ENCODE results near the gene FRMD7.

FRMD7 gene

DNA sequence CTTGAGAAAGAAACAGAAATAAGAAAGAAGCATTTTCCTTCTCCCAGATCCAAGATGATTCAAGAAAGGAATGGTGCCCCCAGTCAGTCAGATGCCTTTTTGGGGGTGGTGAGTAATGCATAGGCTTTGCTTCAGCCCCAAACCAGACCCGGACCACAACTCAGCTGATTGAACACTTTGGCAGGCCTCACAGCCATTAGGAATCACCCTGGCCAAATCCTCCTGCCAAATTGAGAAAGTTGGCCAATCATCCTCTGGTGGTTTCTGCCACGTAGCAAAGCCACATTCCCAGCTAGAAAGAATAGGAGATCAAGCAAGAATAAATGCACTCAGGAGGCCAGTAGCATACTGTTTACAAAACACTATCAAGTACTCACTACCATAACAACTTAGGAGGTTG is 33.7 kb downstream of the FRMD7 start:
- Histone ChIP-seq H3K36me3 (ENCODE audit: insufficient read depth) (no peaks in the 10 kb centered on the region), H3K79me2 (ENCODE audit: insufficient read depth, low read depth) (no peaks in the 10 kb centered on the region), H3K27ac (no peak overlapping the region), H4K20me1 (ENCODE audit: insufficient read depth) (no peaks in the 10 kb centered on the region), H3K4me1 (ENCODE audit: low read depth, poor library complexity, severe bottlenecking) (no peaks in the 10 kb centered on the region), H3K9ac (no peak overlapping the region), H3K27me3 (ENCODE audit: insufficient read depth, low read depth) (no peaks in the 10 kb centered on the region), H3K4me2 (no peak overlapping the region), H2AFZ (ENCODE audit: low read depth) (no peak overlapping the region), H3K4me3 (IDR thresholded peaks at IDR 0.05; ENCODE audit: insufficient read depth, low read depth, low read length) (no peak overlapping the region)
- TF ChIP-seq, protein P1, sequence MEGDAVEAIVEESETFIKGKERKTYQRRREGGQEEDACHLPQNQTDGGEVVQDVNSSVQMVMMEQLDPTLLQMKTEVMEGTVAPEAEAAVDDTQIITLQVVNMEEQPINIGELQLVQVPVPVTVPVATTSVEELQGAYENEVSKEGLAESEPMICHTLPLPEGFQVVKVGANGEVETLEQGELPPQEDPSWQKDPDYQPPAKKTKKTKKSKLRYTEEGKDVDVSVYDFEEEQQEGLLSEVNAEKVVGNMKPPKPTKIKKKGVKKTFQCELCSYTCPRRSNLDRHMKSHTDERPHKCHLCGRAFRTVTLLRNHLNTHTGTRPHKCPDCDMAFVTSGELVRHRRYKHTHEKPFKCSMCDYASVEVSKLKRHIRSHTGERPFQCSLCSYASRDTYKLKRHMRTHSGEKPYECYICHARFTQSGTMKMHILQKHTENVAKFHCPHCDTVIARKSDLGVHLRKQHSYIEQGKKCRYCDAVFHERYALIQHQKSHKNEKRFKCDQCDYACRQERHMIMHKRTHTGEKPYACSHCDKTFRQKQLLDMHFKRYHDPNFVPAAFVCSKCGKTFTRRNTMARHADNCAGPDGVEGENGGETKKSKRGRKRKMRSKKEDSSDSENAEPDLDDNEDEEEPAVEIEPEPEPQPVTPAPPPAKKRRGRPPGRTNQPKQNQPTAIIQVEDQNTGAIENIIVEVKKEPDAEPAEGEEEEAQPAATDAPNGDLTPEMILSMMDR (conservative IDR thresholded peaks at IDR 0.05; ENCODE audit: low read depth, low read length), result no peak

DNA sequence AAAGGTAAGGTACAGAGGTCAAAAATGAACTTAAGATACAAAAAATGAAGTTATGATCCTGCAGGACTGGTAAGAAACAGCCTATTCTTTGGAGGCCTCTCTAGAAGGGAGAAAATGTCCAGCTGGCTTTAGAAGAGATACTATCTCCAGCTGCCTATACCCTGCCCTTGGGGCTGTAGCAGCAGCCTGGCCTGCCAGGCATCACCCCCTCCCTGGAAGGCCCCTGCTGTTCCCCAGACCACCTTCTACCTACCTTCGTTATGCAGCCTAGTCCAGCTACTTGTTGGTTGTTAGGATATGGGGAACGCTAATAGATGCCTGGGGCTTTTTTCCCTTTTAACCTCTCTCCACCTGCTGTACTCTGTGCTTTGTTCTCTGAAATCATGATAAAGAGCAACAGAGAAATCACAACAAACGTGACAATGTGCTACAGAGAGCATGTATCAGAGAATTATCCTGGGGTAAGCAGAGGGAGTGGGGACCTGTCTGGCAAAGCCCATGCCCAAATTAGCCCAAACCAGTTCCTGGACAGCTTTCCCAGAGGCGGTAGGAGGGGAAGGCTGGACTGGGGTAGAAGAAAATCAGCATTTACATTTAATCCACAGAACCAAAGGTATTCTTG is 34.5 kb downstream of the FRMD7 start:
- Histone ChIP-seq H3K4me1 (ENCODE audit: low read depth, poor library complexity, severe bottlenecking) (no peaks in the 10 kb centered on the region), H4K20me1 (ENCODE audit: insufficient read depth) (no peaks in the 10 kb centered on the region), H3K4me3 (IDR thresholded peaks at IDR 0.05; ENCODE audit: insufficient read depth, low read depth, low read length) (no peak overlapping the region), H3K36me3 (ENCODE audit: insufficient read depth) (no peaks in the 10 kb centered on the region), H3K9ac (no peak overlapping the region), H3K27me3 (ENCODE audit: insufficient read depth, low read depth) (no peaks in the 10 kb centered on the region), H3K4me2 (no peak overlapping the region), H3K79me2 (ENCODE audit: insufficient read depth, low read depth) (no peaks in the 10 kb centered on the region), H2AFZ (ENCODE audit: low read depth) (no peak overlapping the region), H3K27ac (no peak overlapping the region)
- TF ChIP-seq, protein P1 (conservative IDR thresholded peaks at IDR 0.05; ENCODE audit: low read depth, low read length), result no peak

DNA sequence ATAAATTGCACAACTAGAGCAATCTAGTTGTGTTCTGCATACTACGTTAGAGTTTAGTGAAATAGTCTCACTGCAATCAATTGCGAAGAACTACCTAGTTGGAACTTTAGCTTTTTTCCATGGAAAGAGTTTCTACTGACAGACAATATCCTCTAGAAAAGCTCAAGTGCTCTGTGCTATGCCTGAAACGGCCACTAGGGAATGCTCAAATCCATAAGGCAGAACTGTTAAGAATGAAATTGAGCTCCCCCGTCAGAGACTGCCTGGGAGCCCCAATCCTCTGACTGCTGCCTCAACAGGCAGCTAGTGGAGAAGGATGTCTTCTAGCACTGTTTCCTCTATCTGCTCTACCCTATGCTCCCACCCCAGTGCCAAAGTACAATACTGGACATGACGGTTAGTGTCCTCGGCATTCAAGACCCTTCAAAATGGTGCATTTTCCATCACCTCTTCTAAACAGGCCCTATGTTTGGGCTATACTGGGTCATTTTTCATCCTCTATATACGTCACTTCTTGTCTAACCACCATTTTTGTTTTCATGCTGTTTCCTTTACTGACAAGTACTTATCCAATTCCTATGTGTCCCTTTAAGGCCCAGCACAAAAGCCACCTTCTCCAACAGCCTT is 35.3 kb downstream of the FRMD7 start:
- Histone ChIP-seq H3K27me3 (ENCODE audit: insufficient read depth, low read depth) (no peaks in the 10 kb centered on the region), H3K4me2 (no peak overlapping the region), H3K9ac (no peak overlapping the region), H3K79me2 (ENCODE audit: insufficient read depth, low read depth) (no peaks in the 10 kb centered on the region), H3K4me1 (ENCODE audit: low read depth, poor library complexity, severe bottlenecking) (no peaks in the 10 kb centered on the region), H4K20me1 (ENCODE audit: insufficient read depth) (no peaks in the 10 kb centered on the region), H2AFZ (ENCODE audit: low read depth) (peak overlapping the region; percentile 14; the same call in 1 of the 2 replicates), H3K27ac (no peak overlapping the region), H3K36me3 (ENCODE audit: insufficient read depth) (no peaks in the 10 kb centered on the region), H3K4me3 (IDR thresholded peaks at IDR 0.05; ENCODE audit: insufficient read depth, low read depth, low read length) (no peak overlapping the region)
- TF ChIP-seq, protein P1 (conservative IDR thresholded peaks at IDR 0.05; ENCODE audit: low read depth, low read length), result peak; percentile 76

DNA sequence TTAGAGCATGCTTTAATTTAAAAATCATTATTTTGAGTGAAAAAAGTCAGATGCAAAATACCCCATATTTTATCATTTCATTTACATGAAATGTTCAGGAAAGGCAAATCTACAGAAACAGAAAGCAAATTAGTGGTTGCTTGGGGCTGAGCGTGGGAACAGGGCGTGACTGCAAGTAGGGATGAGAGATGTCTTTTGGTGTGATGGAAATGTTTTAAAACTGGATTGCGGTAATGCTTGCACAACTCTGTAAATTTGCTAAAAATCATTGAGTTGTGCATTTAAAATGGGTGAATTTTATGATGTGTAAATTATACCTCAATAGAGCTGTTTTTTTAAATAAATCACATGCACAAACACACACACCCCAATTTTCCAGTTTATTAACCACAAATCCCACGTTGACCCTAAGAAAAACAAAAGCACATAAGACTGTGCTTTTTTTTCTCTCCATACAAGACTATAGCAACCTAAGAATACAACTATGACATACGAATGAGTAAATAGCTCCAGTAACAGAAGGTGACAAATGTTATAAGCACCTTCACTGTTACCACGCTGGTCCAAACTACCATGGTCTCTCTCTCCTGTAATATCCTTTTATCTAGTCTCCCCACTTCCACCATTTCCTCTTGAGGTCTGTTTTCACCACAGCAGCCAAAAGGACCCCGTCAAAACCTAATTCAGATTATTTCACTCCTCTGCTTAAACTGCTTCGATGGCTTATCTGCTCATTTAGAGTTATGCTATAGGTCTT is 37.2 kb downstream of the FRMD7 start:
- H3K4me3 ChIP-seq (IDR thresholded peaks at IDR 0.05; ENCODE audit: insufficient read depth, low read depth, low read length), result no peak overlapping the region
- H3K9ac ChIP-seq, result no peak overlapping the region
- no peak overlapping the region for H3K27ac ChIP-seq
- TF ChIP-seq, protein P1 (conservative IDR thresholded peaks at IDR 0.05; ENCODE audit: low read depth, low read length), result no peak
- H3K36me3 ChIP-seq (ENCODE audit: insufficient read depth), result no peaks in the 10 kb centered on the region
- H3K27me3 ChIP-seq (ENCODE audit: insufficient read depth, low read depth), result no peaks in the 10 kb centered on the region
- no peak overlapping the region for H3K4me2 ChIP-seq
- no peaks in the 10 kb centered on the region for H4K20me1 ChIP-seq (ENCODE audit: insufficient read depth)
- H3K4me1 ChIP-seq (ENCODE audit: low read depth, poor library complexity, severe bottlenecking), result no peaks in the 10 kb centered on the region
- no peaks in the 10 kb centered on the region for H3K79me2 ChIP-seq (ENCODE audit: insufficient read depth, low read depth)
- no peak overlapping the region for H2AFZ ChIP-seq (ENCODE audit: low read depth)

Data from KMS-11 (cell line).